Prostate gland (tissue), 2 donors: Measurements from ENCODE around the gene TCF7L2. TPM values are rescaled to one million over a fixed set of nuclear protein-coding genes. Genes with fewer than 3 reads are reported as not detected.

ENCODE experiments used
- DNase-seq: peaks from one replicate; pipeline ENCODE4 v3.0.0-alpha.2; 2019; ENCODE audit warnings: low spot score
- H3K27ac ChIP-seq, 2 donors: fragments of 200-600 bp; sonication (generic); 2 replicates each; pipeline ENCODE4 v1.5.1; 2017 to 2019
- H3K27me3 ChIP-seq: fragments of 200-600 bp; sonication (generic); replicated peaks from 2 replicates; pipeline ENCODE4 v1.5.1; 2019; ENCODE audit not compliant: insufficient read depth
- H3K36me3 ChIP-seq, 2 donors: fragments of 200-600 bp; sonication (generic); 1 replicate in 1 of 2; 2 replicates in 1 of 2; pipeline versions ENCODE4 v1.5.1 to v1.8.1; 2017 to 2019
- H3K4me1 ChIP-seq: fragments of 200-600 bp; sonication (generic); replicated peaks from 2 replicates; pipeline ENCODE4 v1.5.1; 2019
- H3K4me3 ChIP-seq, 2 donors: fragments of 200-600 bp; sonication (generic); 2 replicates each; pipeline ENCODE4 v1.5.1; 2017 to 2019
- H3K9me3 ChIP-seq: fragments of 200-600 bp; sonication (generic); 2 replicates; pipeline ENCODE4 v1.5.1; 2017
- CTCF ChIP-seq, 4 experiments: fragments of 200-600 bp in 2 of 4; fragments of 450-650 bp in 2 of 4; sonication (generic) in 2 of 4; IDR thresholded peaks; 1 replicate in 3 of 4; 2 replicates in 1 of 4; pipeline ENCODE4 v1.5.1; 2016 to 2019; ENCODE audit warnings: antibody characterized with exemption in 4 of 4, mild to moderate bottlenecking in 2 of 4, moderate library complexity in 2 of 4
- POLR2A ChIP-seq: fragments of 450-650 bp; IDR thresholded peaks from one replicate; pipeline ENCODE4 v1.6.1; 2016; ENCODE audit warnings: antibody characterized with exemption, mild to moderate bottlenecking
- POLR2AphosphoS5 ChIP-seq: sonication (generic); formaldehyde crosslinking; IDR thresholded peaks from one replicate; pipeline ENCODE4 v1.6.1; 2017; ENCODE audit warnings: antibody characterized with exemption
- WGBS: methylation state at CpG from one replicate; pipeline ENCODE4 v1.1.5; 2018; 5-methylcytosine and 5-hydroxymethylcytosine counted together
- intact Hi-C: fragments of 100-400 bp; cut with DNase I; formaldehyde crosslinking; loops from one replicate; pipeline ENCODE4 v1.14.2; 2022
- total RNA-seq, 2 donors: library from RNA; depleted of rRNA; stranded (reverse); fragments of >200 nt; gene quantifications; one replicate each; pipeline ENCODE4 v1.1.0, GENCODE V29; 2016

Gene TCF7L2
- total RNA-seq, 2 donors from 2014 or later: 9.8 to 29.8 TPM

GRCh38 chr10:112991888-112992491 lies 41.9 kb downstream of the TCF7L2 start:
- Histone ChIP-seq H3K4me3 (no peak overlapping the region), H3K27me3 (no peaks in the 10 kb centered on the region), H3K27ac (peak overlapping the region in 1 of 2 donors; percentile 37), H3K4me1 (no peaks in the 10 kb centered on the region), H3K36me3 (no peaks in the 10 kb centered on the region), H3K9me3 (no peaks in the 10 kb centered on the region)
- intact Hi-C loops: no loop called here
- peak; percentile 32 for DNase-seq
- 35% methylated on average over 16 of the region's 19 CpGs for WGBS
- TF ChIP-seq POLR2A (no peak), CTCF (IDR thresholded peaks at IDR 0.05) (no peak), POLR2AphosphoS5 (no peak)

- WGBS: 96% methylated on average over 3 of the region's 3 CpGs
Measured at GRCh38 chr10:112996462-112996861, 46.4 kb downstream of the TCF7L2 start.

GRCh38 chr10:112999102-112999501 lies 49.1 kb downstream of the TCF7L2 start:
- DNase-seq: no peak
- H3K27me3 ChIP-seq: no peaks in the 10 kb centered on the region
- H3K9me3 ChIP-seq: no peaks in the 10 kb centered on the region
- no peak overlapping the region for H3K27ac ChIP-seq
- H3K36me3 ChIP-seq: no peaks in the 10 kb centered on the region
- H3K4me3 ChIP-seq: no peak overlapping the region
- H3K4me1 ChIP-seq: peaks cover 5% of the 10 kb centered on the region
- 79% methylated on average over 4 of the region's 4 CpGs for WGBS
- intact Hi-C loops: no loop called here
- TF ChIP-seq CTCF (IDR thresholded peaks at IDR 0.05) (no peak), POLR2AphosphoS5 (no peak), POLR2A (no peak)

More at GRCh38 chr10:112996462-112996861, 46.4 kb downstream of the TCF7L2 start:
- Histone ChIP-seq H3K4me1 (peaks cover 5% of the 10 kb centered on the region), H3K36me3 (no peaks in the 10 kb centered on the region), H3K27me3 (no peaks in the 10 kb centered on the region), H3K27ac (no peak overlapping the region), H3K9me3 (no peaks in the 10 kb centered on the region), H3K4me3 (no peak overlapping the region)
- TF ChIP-seq POLR2AphosphoS5: no peak
- TF ChIP-seq CTCF (IDR thresholded peaks at IDR 0.05): no peak
- TF ChIP-seq POLR2A: no peak
- no peak for DNase-seq
- intact Hi-C loops: no loop called here

- DNase-seq: no peak
- Histone ChIP-seq H3K4me3 (no peak overlapping the region), H3K27ac (peak overlapping the region; percentile 46 to 49), H3K36me3 (no peaks in the 10 kb centered on the region), H3K4me1 (peaks cover 5% of the 10 kb centered on the region), H3K27me3 (no peaks in the 10 kb centered on the region), H3K9me3 (no peaks in the 10 kb centered on the region)
- TF ChIP-seq POLR2A (no peak), CTCF (IDR thresholded peaks at IDR 0.05) (no peak), POLR2AphosphoS5 (no peak)
- 19% methylated on average over 6 of the region's 6 CpGs for WGBS
- intact Hi-C loops: no loop called here
Measured at GRCh38 chr10:113000442-113000841, 50.4 kb downstream of the TCF7L2 start.
